BE2C (cell line): Measurements from ENCODE around the gene SMG9.

Source experiments
- DNase-seq: peaks from one replicate; pipeline ENCODE4 v3.0.0-alpha.2; 2020
- H3K27me3 ChIP-seq: fragments of 250-450 bp; sonication (Bioruptor Pico); 2 replicates; pipeline ENCODE4 v1.5.1; 2020; ENCODE audit warnings: mild to moderate bottlenecking
- H3K36me3 ChIP-seq: fragments of 250-450 bp; sonication (Bioruptor Pico); 2 replicates; pipeline ENCODE4 v1.5.1; 2020; ENCODE audit warnings: mild to moderate bottlenecking
- H3K4me1 ChIP-seq: fragments of 250-450 bp; sonication (Bioruptor Pico); 2 replicates; pipeline ENCODE4 v1.5.1; 2020
- H3K4me3 ChIP-seq: 2 replicates; pipeline ENCODE4 v1.5.1; 2011; ENCODE audit warnings: low read depth, low read length
- H3K9me3 ChIP-seq: fragments of 250-450 bp; sonication (Bioruptor Pico); 2 replicates; pipeline ENCODE4 v1.5.1; 2020
- TF ChIP-seq, protein P1 (sequence below): IDR thresholded peaks from 2 replicates; pipeline ENCODE4 v1.5.1; 2012; ENCODE audit warnings: mild to moderate bottlenecking, low read depth, low read length

Gene SMG9

DNA sequence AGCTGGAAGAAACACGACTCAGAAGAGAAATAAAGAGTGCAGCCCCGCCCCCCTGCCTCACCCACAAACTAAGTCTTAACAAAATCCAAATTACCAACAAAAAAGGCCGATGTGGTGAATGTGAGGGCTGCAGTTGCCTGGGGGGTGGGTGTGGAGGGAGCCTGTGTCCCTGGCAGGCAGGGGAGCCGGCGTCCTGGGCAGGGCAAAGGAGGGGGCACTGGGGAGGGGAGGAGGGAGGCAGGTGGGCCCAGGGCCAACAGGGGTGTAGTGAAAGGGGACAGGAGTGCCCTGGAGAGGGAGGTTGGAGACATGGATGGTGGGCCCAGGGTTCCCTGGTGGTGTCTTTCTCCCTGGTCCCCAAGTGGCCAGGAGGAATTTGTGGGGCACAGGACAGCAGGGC, 34.8 kb downstream of the SMG9 start:
- no peak for DNase-seq
- Histone ChIP-seq H3K4me1 (no peaks in the 10 kb centered on the region), H3K4me3 (no peak overlapping the region), H3K27me3 (no peaks in the 10 kb centered on the region), H3K36me3 (no peaks in the 10 kb centered on the region), H3K9me3 (no peaks in the 10 kb centered on the region)
- TF ChIP-seq, protein P1, sequence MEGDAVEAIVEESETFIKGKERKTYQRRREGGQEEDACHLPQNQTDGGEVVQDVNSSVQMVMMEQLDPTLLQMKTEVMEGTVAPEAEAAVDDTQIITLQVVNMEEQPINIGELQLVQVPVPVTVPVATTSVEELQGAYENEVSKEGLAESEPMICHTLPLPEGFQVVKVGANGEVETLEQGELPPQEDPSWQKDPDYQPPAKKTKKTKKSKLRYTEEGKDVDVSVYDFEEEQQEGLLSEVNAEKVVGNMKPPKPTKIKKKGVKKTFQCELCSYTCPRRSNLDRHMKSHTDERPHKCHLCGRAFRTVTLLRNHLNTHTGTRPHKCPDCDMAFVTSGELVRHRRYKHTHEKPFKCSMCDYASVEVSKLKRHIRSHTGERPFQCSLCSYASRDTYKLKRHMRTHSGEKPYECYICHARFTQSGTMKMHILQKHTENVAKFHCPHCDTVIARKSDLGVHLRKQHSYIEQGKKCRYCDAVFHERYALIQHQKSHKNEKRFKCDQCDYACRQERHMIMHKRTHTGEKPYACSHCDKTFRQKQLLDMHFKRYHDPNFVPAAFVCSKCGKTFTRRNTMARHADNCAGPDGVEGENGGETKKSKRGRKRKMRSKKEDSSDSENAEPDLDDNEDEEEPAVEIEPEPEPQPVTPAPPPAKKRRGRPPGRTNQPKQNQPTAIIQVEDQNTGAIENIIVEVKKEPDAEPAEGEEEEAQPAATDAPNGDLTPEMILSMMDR = no peak

GRCh38 chr19:43719378-43719868, 35.3 kb downstream of the SMG9 start:
- TF ChIP-seq, protein P1 = no peak
- Histone ChIP-seq H3K36me3 (no peaks in the 10 kb centered on the region), H3K4me1 (no peaks in the 10 kb centered on the region), H3K9me3 (no peaks in the 10 kb centered on the region), H3K27me3 (no peaks in the 10 kb centered on the region), H3K4me3 (no peak overlapping the region)
- no peak for DNase-seq

- no peaks in the 10 kb centered on the region for H3K27me3 ChIP-seq
- DNase-seq = no peak
- H3K9me3 ChIP-seq = no peaks in the 10 kb centered on the region
- no peaks in the 10 kb centered on the region for H3K4me1 ChIP-seq
- H3K36me3 ChIP-seq = no peaks in the 10 kb centered on the region
- no peak overlapping the region for H3K4me3 ChIP-seq
- TF ChIP-seq, protein P1 = no peak
Observed at GRCh38 chr19:43718627-43719377, 36.0 kb downstream of the SMG9 start.

DNA sequence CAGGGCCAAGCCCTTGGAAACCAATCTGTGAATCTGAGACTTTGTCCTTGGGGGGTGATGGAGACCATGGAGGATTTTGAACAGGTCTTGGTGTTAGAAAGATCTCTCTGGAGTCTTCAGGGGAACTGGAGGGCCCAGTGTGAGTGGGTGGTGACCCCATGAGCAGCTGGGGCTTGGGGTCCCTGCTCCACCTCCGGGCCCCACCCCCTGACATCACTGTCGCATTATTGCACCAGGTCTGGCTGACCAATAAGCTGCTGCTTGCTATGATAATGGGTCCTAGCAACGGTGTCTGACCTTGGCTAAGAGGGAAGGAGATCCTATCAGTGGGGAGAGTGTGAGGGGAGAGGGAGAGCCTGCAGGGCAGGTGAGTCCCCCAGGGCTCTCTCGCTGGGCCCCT, 39.0 kb downstream of the SMG9 start, which contains the start of gene IRGC:
Gene IRGC (plus strand): TSS at position 301 of the 400 bp plus-strand sequence. CDS start 2,483 bp downstream, outside the sequence.
- no peak within 1 kb of the TSS for H3K4me3 ChIP-seq
- no peaks in the 10 kb centered on the region for H3K4me1 ChIP-seq
- DNase-seq = no peak
- no peaks in the 10 kb centered on the region for H3K27me3 ChIP-seq
- no peaks in the 10 kb centered on the region for H3K36me3 ChIP-seq
- TF ChIP-seq, protein P1 = no peak
- no peaks in the 10 kb centered on the region for H3K9me3 ChIP-seq

DNA sequence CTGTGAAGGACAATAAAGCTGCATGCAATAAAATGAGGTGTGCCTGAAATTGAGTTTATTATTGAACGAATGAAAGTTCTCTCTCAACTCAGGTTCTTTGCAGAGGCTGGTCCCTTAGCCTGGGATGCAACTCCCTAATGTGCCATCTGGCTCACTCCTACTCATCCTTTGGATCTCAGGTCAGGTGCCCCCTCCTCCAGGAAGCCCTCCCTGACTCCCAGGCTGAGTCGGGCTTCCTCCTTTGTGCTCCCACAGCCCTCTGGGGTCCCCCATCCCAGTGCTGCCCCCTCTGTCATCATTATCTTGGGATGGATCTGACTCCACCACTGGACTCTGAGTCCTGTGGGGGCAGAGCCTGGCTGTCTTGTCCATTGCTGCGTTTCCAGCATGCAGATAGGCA, 41.6 kb downstream of the SMG9 start:
- Histone ChIP-seq H3K4me3 (no peak overlapping the region), H3K27me3 (no peaks in the 10 kb centered on the region), H3K4me1 (no peaks in the 10 kb centered on the region), H3K36me3 (no peaks in the 10 kb centered on the region), H3K9me3 (no peaks in the 10 kb centered on the region)
- TF ChIP-seq, protein P1 = no peak
- no peak for DNase-seq

DNA sequence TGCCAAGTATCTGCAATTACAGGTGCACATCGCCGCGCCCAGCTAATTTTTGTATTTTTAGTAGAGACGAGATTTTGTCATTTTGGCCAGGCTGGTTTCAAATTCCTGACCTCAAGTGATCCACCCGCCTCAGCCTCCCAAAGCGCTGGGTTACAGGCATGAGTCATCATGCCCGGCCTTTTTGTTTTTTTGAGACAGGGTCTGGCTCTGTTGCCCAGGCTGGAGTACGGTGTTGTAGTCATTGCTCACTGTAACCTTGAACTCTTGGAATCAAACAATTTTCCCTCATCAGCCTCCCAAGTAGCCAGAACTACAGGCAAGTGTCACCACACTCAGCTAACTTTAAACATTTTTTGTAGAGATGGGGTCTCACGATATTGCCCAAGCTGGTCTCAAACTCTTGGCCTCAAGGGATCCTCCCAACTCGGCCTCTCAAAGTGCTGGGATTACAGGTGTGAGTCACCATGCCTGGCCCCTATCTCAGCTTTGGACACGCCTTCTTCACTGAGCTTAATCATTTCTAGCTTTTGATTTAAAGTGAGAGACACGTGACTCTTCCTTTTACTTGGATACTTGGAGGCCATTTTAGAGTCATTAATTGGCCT, 42.9 kb downstream of the SMG9 start:
- no peaks in the 10 kb centered on the region for H3K4me1 ChIP-seq
- H3K9me3 ChIP-seq = no peaks in the 10 kb centered on the region
- no peak overlapping the region for H3K4me3 ChIP-seq
- no peak for DNase-seq
- TF ChIP-seq, protein P1 = no peak
- no peaks in the 10 kb centered on the region for H3K27me3 ChIP-seq
- H3K36me3 ChIP-seq = no peaks in the 10 kb centered on the region
